T-helper 2 cell treated with Interferon-gamma antibody and Interleukin-4, amounts not matched to agents 5 μg/mL and 100 μg/mL, for 36 hours (primary cell): ENCODE data around the gene ACLY.
"Not testable (repeated sequence)": the region's sequence is repeated elsewhere in the genome, so short reads cannot be mapped to it uniquely, and the experiment has no call there.

Source experiments
- DNase-seq: peaks from one replicate; pipeline ENCODE4 v3.0.0; 2021; ENCODE audit warnings: low spot score
- H3K27ac Mint-ChIP-seq: one replicate; pipeline ENCODE4 v1.8.0; 2021; ENCODE audit warnings: mild to moderate bottlenecking, mixed read lengths
- H3K27me3 Mint-ChIP-seq: one replicate; pipeline ENCODE4 v1.8.0; 2021; ENCODE audit warnings: low read depth, mixed read lengths
- H3K36me3 Mint-ChIP-seq: one replicate; pipeline ENCODE4 v1.8.0; 2021; ENCODE audit warnings: low read depth, mixed read lengths
- H3K4me1 Mint-ChIP-seq: one replicate; pipeline ENCODE4 v1.8.0; 2021; ENCODE audit warnings: low read depth, mixed read lengths
- H3K4me3 Mint-ChIP-seq: one replicate; pipeline ENCODE4 v1.8.0; 2022; ENCODE audit warnings: mild to moderate bottlenecking, moderate library complexity, mixed read lengths
- H3K9me3 Mint-ChIP-seq: one replicate; pipeline ENCODE4 v1.8.0; 2021; ENCODE audit warnings: mixed read lengths

Gene ACLY

GRCh38 chr17:41956522-41956921 lies 37.8 kb upstream of the ACLY start:
- Mint-ChIP-seq H3K9me3 (no peaks in the 10 kb centered on the region), H3K4me1 (no peaks in the 10 kb centered on the region), H3K27ac (no peak overlapping the region), H3K36me3 (no peaks in the 10 kb centered on the region), H3K4me3 (no peak overlapping the region), H3K27me3 (no peaks in the 10 kb centered on the region)
- no peak for DNase-seq

- no peaks in the 10 kb centered on the region for H3K4me1 Mint-ChIP-seq
- H3K27ac Mint-ChIP-seq, result no peak overlapping the region
- H3K9me3 Mint-ChIP-seq, result no peaks in the 10 kb centered on the region
- H3K27me3 Mint-ChIP-seq, result no peaks in the 10 kb centered on the region
- DNase-seq, result no peak
- H3K36me3 Mint-ChIP-seq, result no peaks in the 10 kb centered on the region
- no peak overlapping the region for H3K4me3 Mint-ChIP-seq
Measured at GRCh38 chr17:41948762-41949460, 30.2 kb upstream of the ACLY start.

- no peak overlapping the region for H3K27ac Mint-ChIP-seq
- no peaks in the 10 kb centered on the region for H3K36me3 Mint-ChIP-seq
- H3K4me3 Mint-ChIP-seq, result no peak overlapping the region
- H3K27me3 Mint-ChIP-seq, result no peaks in the 10 kb centered on the region
- H3K4me1 Mint-ChIP-seq, result no peaks in the 10 kb centered on the region
- H3K9me3 Mint-ChIP-seq, result no peaks in the 10 kb centered on the region
- DNase-seq, result no peak
Measured at GRCh38 chr17:41944943-41945342, 26.2 kb upstream of the ACLY start.

GRCh38 chr17:41943492-41943891 lies 24.7 kb upstream of the ACLY start:
- no peaks in the 10 kb centered on the region for H3K9me3 Mint-ChIP-seq
- H3K36me3 Mint-ChIP-seq, result no peaks in the 10 kb centered on the region
- H3K27ac Mint-ChIP-seq, result no peak overlapping the region
- no peaks in the 10 kb centered on the region for H3K4me1 Mint-ChIP-seq
- no peak overlapping the region for H3K4me3 Mint-ChIP-seq
- no peak for DNase-seq
- no peaks in the 10 kb centered on the region for H3K27me3 Mint-ChIP-seq

GRCh38 chr17:41942626-41943373 lies 24.0 kb upstream of the ACLY start:
- no peaks in the 10 kb centered on the region for H3K36me3 Mint-ChIP-seq
- H3K4me1 Mint-ChIP-seq, result no peaks in the 10 kb centered on the region
- no peak overlapping the region for H3K4me3 Mint-ChIP-seq
- no peaks in the 10 kb centered on the region for H3K27me3 Mint-ChIP-seq
- no peaks in the 10 kb centered on the region for H3K9me3 Mint-ChIP-seq
- no peak overlapping the region for H3K27ac Mint-ChIP-seq
- DNase-seq, result no peak

GRCh38 chr17:41941168-41941567 lies 22.4 kb upstream of the ACLY start:
- DNase-seq, result no peak
- no peak overlapping the region for H3K27ac Mint-ChIP-seq
- no peaks in the 10 kb centered on the region for H3K4me1 Mint-ChIP-seq
- H3K27me3 Mint-ChIP-seq, result no peaks in the 10 kb centered on the region
- no peaks in the 10 kb centered on the region for H3K9me3 Mint-ChIP-seq
- H3K36me3 Mint-ChIP-seq, result no peaks in the 10 kb centered on the region
- H3K4me3 Mint-ChIP-seq, result no peak overlapping the region

- Mint-ChIP-seq H3K27me3 (no peaks in the 10 kb centered on the region), H3K36me3 (peaks cover 1% of the 10 kb centered on the region), H3K9me3 (no peaks in the 10 kb centered on the region), H3K27ac (no peak overlapping the region), H3K4me1 (peaks cover 1% of the 10 kb centered on the region), H3K4me3 (no peak overlapping the region)
- DNase-seq, result no peak
Measured at GRCh38 chr17:41939693-41940090, 20.9 kb upstream of the ACLY start.

GRCh38 chr17:41939044-41939692 lies 20.4 kb upstream of the ACLY start:
- peaks cover 3% of the 10 kb centered on the region for H3K36me3 Mint-ChIP-seq
- no peaks in the 10 kb centered on the region for H3K9me3 Mint-ChIP-seq
- H3K4me1 Mint-ChIP-seq, result peaks cover 4% of the 10 kb centered on the region
- H3K4me3 Mint-ChIP-seq, result no peak overlapping the region
- H3K27me3 Mint-ChIP-seq, result no peaks in the 10 kb centered on the region
- H3K27ac Mint-ChIP-seq, result no peak overlapping the region
- no peak for DNase-seq

GRCh38 chr17:41937970-41938954 lies 19.5 kb upstream of the ACLY start:
- Mint-ChIP-seq H3K27me3 (no peaks in the 10 kb centered on the region), H3K36me3 (peaks cover 3% of the 10 kb centered on the region), H3K9me3 (no peaks in the 10 kb centered on the region), H3K4me3 (no peak overlapping the region), H3K27ac (no peak overlapping the region), H3K4me1 (peaks cover 6% of the 10 kb centered on the region)
- DNase-seq, result no peak

GRCh38 chr17:41935641-41936040 lies 16.9 kb upstream of the ACLY start:
- DNase-seq, result no peak
- H3K27ac Mint-ChIP-seq, result no peak overlapping the region
- H3K9me3 Mint-ChIP-seq, result no peaks in the 10 kb centered on the region
- peaks cover 20% of the 10 kb centered on the region for H3K4me1 Mint-ChIP-seq
- H3K27me3 Mint-ChIP-seq, result no peaks in the 10 kb centered on the region
- H3K36me3 Mint-ChIP-seq, result peaks cover 3% of the 10 kb centered on the region
- no peak overlapping the region for H3K4me3 Mint-ChIP-seq

GRCh38 chr17:41932816-41933389 lies 14.2 kb upstream of the ACLY start:
- Mint-ChIP-seq H3K4me1 (peaks cover 36% of the 10 kb centered on the region), H3K36me3 (peaks cover 9% of the 10 kb centered on the region), H3K4me3 (peak overlapping the region; percentile 71), H3K27me3 (no peaks in the 10 kb centered on the region), H3K9me3 (no peaks in the 10 kb centered on the region), H3K27ac (peak overlapping the region; percentile 94)
- no peak for DNase-seq

GRCh38 chr17:41931715-41932114 lies 13.0 kb upstream of the ACLY start:
- H3K27me3 Mint-ChIP-seq, H3K9me3 Mint-ChIP-seq, DNase-seq, H3K36me3 Mint-ChIP-seq: not testable (repeated sequence)
- Mint-ChIP-seq H3K4me1 (peaks cover 39% of the 10 kb centered on the region), H3K27ac (peak overlapping the region; percentile 15), H3K4me3 (peak overlapping the region; percentile 95)

- not testable (repeated sequence) for H3K36me3 Mint-ChIP-seq, H3K27me3 Mint-ChIP-seq, DNase-seq, H3K9me3 Mint-ChIP-seq
- peaks cover 45% of the 10 kb centered on the region for H3K4me1 Mint-ChIP-seq
- peak overlapping the region; percentile 95 for H3K4me3 Mint-ChIP-seq
- peak overlapping the region; percentile 95 for H3K27ac Mint-ChIP-seq
Measured at GRCh38 chr17:41930833-41931156, 12.0 kb upstream of the ACLY start.
